T-helper 22 cell (primary cell): ENCODE data around the gene DGKI.

Experiments
- DNase-seq: peaks from one replicate; pipeline ENCODE4 v3.0.0-alpha.2; 2020; ENCODE audit warnings: low read depth

DGKI gene

GRCh38 chr7:137343281-137343841 is 503.4 kb downstream of the DGKI start, which contains the start of gene PTN:
Gene PTN (minus strand): TSS chr7:137343733. CDS start chr7:137254973, 88,760 bp downstream.
- no peak for DNase-seq

- DNase-seq, result no peak
These were observed 503.9 kb downstream of the DGKI start for GRCh38 chr7:137342828-137343261.

GRCh38 chr7:137342265-137342664 is 504.5 kb downstream of the DGKI start:
- DNase-seq, result no peak

- no peak for DNase-seq
These were observed 508.9 kb downstream of the DGKI start for GRCh38 chr7:137337902-137338301.

GRCh38 chr7:137335814-137336213 is 511.0 kb downstream of the DGKI start:
- DNase-seq, result no peak

- no peak for DNase-seq
These were observed 515.4 kb downstream of the DGKI start for GRCh38 chr7:137331378-137331777.
